ENCODE results near the gene LAMB3. TPM values are rescaled to one million over a fixed set of nuclear protein-coding genes. Genes with fewer than 3 reads are reported as not detected.

LAMB3 gene
- polyA plus RNA-seq, 1 donor (not counting 4 experiments of a cell fraction or from before 2014, with no cell fraction given): 659 TPM

GRCh38 chr1:209567698-209568175 lies 84.5 kb downstream of the LAMB3 start:
- peak overlapping the region; percentile 23 to 41 (median 24) for H3K4me3 ChIP-seq (ENCODE audit: control insufficient read depth in 2 of 3, extremely low read depth in 1 of 3, insufficient read depth in 2 of 3, low read depth in 1 of 3, low read length in 3 of 3)
- no peaks in the 10 kb centered on the region for H4K20me1 ChIP-seq (ENCODE audit: control insufficient read depth, extremely low read depth, insufficient read depth, low read length)
- H3K9ac ChIP-seq (ENCODE audit: control insufficient read depth, extremely low read depth, insufficient read depth, low read length): peak overlapping the region; percentile 46
- dilution Hi-C loops (cut with MboI; ENCODE audit: extremely low pct_ligation_motif_present, low sequenced_read_pairs): no loop called here
- FAIRE-seq: peak; percentile 97
- no peaks in the 10 kb centered on the region for H3K36me3 ChIP-seq (ENCODE audit: control insufficient read depth in 2 of 2, extremely low read depth in 1 of 2, insufficient read depth in 2 of 2, low read length in 2 of 2)
- peak overlapping the region; percentile 73 for H3K27ac ChIP-seq (ENCODE audit: control insufficient read depth, insufficient read depth, low read length)
- peak; percentile 89 for DNase-seq (ENCODE audit: low read depth, low spot score)
- H3K4me2 ChIP-seq (ENCODE audit: control insufficient read depth, extremely low read depth, insufficient read depth, low read depth, low read length): peak overlapping the region; percentile 67
- H2AFZ ChIP-seq (ENCODE audit: control insufficient read depth, low read length): no peak overlapping the region
- peaks cover 44% of the 10 kb centered on the region for H3K4me1 ChIP-seq (ENCODE audit: control insufficient read depth, extremely low read depth, insufficient read depth, low read length)
- H3K9me1 ChIP-seq (ENCODE audit: control insufficient read depth, extremely low read depth, insufficient read depth, low read length): no peaks in the 10 kb centered on the region
- H3K9me3 ChIP-seq (ENCODE audit: control insufficient read depth, low read depth, low read length): no peaks in the 10 kb centered on the region
- TF ChIP-seq, protein P1, sequence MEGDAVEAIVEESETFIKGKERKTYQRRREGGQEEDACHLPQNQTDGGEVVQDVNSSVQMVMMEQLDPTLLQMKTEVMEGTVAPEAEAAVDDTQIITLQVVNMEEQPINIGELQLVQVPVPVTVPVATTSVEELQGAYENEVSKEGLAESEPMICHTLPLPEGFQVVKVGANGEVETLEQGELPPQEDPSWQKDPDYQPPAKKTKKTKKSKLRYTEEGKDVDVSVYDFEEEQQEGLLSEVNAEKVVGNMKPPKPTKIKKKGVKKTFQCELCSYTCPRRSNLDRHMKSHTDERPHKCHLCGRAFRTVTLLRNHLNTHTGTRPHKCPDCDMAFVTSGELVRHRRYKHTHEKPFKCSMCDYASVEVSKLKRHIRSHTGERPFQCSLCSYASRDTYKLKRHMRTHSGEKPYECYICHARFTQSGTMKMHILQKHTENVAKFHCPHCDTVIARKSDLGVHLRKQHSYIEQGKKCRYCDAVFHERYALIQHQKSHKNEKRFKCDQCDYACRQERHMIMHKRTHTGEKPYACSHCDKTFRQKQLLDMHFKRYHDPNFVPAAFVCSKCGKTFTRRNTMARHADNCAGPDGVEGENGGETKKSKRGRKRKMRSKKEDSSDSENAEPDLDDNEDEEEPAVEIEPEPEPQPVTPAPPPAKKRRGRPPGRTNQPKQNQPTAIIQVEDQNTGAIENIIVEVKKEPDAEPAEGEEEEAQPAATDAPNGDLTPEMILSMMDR (optimal IDR thresholded peaks at IDR 0.05 in 1 of 3, IDR thresholded peaks at IDR 0.05 in 1 of 3, conservative IDR thresholded peaks at IDR 0.05 in 1 of 3; ENCODE audit: extremely low read depth in 1 of 3, insufficient read depth in 2 of 3, low read length in 3 of 3): no peak
- TF ChIP-seq EZH2 (IDR thresholded peaks at IDR 0.05; ENCODE audit: low read length): no peak
- no peaks in the 10 kb centered on the region for H3K27me3 ChIP-seq (ENCODE audit: control insufficient read depth, extremely low read depth, insufficient read depth, low read length)
- H3K79me2 ChIP-seq (ENCODE audit: control insufficient read depth, insufficient read depth, low read length): no peaks in the 10 kb centered on the region

- H3K9me1 ChIP-seq (ENCODE audit: control insufficient read depth, extremely low read depth, insufficient read depth, low read length): no peaks in the 10 kb centered on the region
- FAIRE-seq: peak; percentile 96
- TF ChIP-seq EZH2 (IDR thresholded peaks at IDR 0.05; ENCODE audit: low read length): no peak
- TF ChIP-seq, protein P1 (optimal IDR thresholded peaks at IDR 0.05 in 1 of 3, IDR thresholded peaks at IDR 0.05 in 1 of 3, conservative IDR thresholded peaks at IDR 0.05 in 1 of 3; ENCODE audit: extremely low read depth in 1 of 3, insufficient read depth in 2 of 3, low read length in 3 of 3): peak; percentile 66 to 93 (median 91)
- no peaks in the 10 kb centered on the region for H4K20me1 ChIP-seq (ENCODE audit: control insufficient read depth, extremely low read depth, insufficient read depth, low read length)
- H3K36me3 ChIP-seq (ENCODE audit: control insufficient read depth in 2 of 2, extremely low read depth in 1 of 2, insufficient read depth in 2 of 2, low read length in 2 of 2): peaks cover 0 to 1% of the 10 kb centered on the region in 2 experiments
- dilution Hi-C loops (cut with MboI; ENCODE audit: extremely low pct_ligation_motif_present, low sequenced_read_pairs): no loop called here
- peak overlapping the region; percentile 62 for H2AFZ ChIP-seq (ENCODE audit: control insufficient read depth, low read length)
- H3K27ac ChIP-seq (ENCODE audit: control insufficient read depth, insufficient read depth, low read length): peak overlapping the region; percentile 51
- no peaks in the 10 kb centered on the region for H3K79me2 ChIP-seq (ENCODE audit: control insufficient read depth, insufficient read depth, low read length)
- no peak overlapping the region for H3K4me3 ChIP-seq (ENCODE audit: control insufficient read depth in 2 of 3, extremely low read depth in 1 of 3, insufficient read depth in 2 of 3, low read depth in 1 of 3, low read length in 3 of 3)
- no peak for DNase-seq (ENCODE audit: low read depth, low spot score)
- H3K9me3 ChIP-seq (ENCODE audit: control insufficient read depth, low read depth, low read length): no peaks in the 10 kb centered on the region
- H3K27me3 ChIP-seq (ENCODE audit: control insufficient read depth, extremely low read depth, insufficient read depth, low read length): no peaks in the 10 kb centered on the region
- peaks cover 44% of the 10 kb centered on the region for H3K4me1 ChIP-seq (ENCODE audit: control insufficient read depth, extremely low read depth, insufficient read depth, low read length)
- H3K4me2 ChIP-seq (ENCODE audit: control insufficient read depth, extremely low read depth, insufficient read depth, low read depth, low read length): peak overlapping the region; percentile 67
- H3K9ac ChIP-seq (ENCODE audit: control insufficient read depth, extremely low read depth, insufficient read depth, low read length): peak overlapping the region; percentile 34
Measured at GRCh38 chr1:209565759-209566678, 86.2 kb downstream of the LAMB3 start.

Other genes starting within 250 kb of the LAMB3 start
- 0.02 TPM in 1 of 3 replicates, not detected in the others for gene CAMK1G, start 68.7 kb downstream of the LAMB3 start, polyA plus RNA-seq
- 31.1 to 60.5 TPM (median 46.2 TPM) in 3 replicates for gene G0S2, start 23.0 kb upstream of the LAMB3 start, polyA plus RNA-seq
- gene HSD11B1, start 52.4 kb upstream of the LAMB3 start, polyA plus RNA-seq: 2.7 to 7.4 TPM (median 3.4 TPM) in 3 replicates
- 0.08 to 0.16 TPM in 2 of 3 replicates, not detected in the other for gene TRAF3IP3, start 103.6 kb upstream of the LAMB3 start, polyA plus RNA-seq
- gene C1orf74, start 132.1 kb upstream of the LAMB3 start, polyA plus RNA-seq: 48.0 to 65.6 TPM (median 58.1 TPM) in 3 replicates
- 467 to 800 TPM (median 476 TPM) in 3 replicates for gene IRF6, start 153.7 kb upstream of the LAMB3 start, polyA plus RNA-seq
- gene UTP25, start 175.5 kb upstream of the LAMB3 start, polyA plus RNA-seq: 12.3 to 13.3 TPM (median 12.4 TPM) in 3 replicates

Data from keratinocyte (primary cell).